GM18873 (cell line): ENCODE results near the gene GALNT12.

Experiments
- ATAC-seq: cut with Tn5 transposase; IDR thresholded peaks from one replicate; pipeline ENCODE4 v1.9.1; 2021; ENCODE audit warnings: mild to moderate bottlenecking, moderate library complexity, moderate number of reproducible peaks; ENCODE audit not compliant: unreplicated experiment, low FRiP score

Gene GALNT12

DNA sequence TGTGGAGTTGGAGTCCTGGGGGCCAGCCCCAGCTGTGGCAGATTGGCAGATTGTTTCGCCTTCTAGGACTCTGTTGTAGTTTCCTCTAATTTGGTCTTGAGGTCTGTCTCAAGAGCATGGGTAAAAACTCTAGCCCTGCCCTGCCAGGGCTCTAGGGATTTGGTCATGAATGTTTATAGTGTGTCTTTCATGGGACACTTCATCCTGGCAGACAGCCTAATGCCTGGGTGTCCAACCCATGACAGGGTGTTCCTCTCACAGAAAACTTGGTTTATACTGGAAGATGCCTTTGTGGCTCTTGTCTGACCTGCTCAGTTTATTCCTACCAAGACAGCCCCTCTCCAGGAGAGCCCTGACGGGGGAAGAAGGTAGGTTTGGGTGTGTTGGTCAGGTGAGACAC is 45.5 kb downstream of the GALNT12 start:
- no peak for ATAC-seq

DNA sequence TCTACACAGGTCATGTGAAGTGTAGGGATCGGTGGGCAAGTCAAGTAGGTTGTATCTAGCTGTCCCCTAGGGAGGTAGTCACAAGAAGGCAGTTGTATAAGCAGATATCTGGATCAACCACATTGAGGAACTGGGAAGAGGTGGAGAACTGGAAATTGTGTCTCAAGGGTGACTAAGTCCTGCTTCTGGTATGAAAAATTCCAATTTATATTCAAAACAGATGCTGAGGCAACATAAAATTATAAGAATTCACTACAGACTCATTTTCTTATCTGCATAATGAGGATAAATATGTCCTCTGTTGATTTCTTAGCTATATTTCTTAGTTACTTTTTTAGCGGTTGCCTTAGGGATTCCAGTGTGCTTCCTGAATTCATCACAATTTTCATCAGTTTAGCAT is 46.8 kb downstream of the GALNT12 start:
- ATAC-seq: no peak

DNA sequence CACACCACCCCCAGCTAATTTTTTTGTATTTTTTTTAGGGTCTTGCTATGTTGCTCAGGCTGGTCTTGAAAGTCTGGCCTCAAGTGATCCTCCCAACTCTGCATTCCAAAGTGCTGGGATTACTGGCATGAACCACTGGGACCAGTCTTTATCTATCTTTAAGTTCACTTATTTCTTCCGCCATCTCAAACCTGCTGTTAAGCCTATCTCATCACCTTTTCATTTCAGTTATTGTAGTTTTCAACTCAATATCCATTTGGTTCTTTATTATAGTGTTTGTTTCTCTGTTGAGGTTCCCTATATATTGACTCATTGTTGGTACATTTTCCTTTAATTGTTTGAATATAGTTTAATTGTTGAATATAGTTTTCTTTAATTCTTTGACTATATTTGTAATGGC is 48.1 kb downstream of the GALNT12 start:
- no peak for ATAC-seq

DNA sequence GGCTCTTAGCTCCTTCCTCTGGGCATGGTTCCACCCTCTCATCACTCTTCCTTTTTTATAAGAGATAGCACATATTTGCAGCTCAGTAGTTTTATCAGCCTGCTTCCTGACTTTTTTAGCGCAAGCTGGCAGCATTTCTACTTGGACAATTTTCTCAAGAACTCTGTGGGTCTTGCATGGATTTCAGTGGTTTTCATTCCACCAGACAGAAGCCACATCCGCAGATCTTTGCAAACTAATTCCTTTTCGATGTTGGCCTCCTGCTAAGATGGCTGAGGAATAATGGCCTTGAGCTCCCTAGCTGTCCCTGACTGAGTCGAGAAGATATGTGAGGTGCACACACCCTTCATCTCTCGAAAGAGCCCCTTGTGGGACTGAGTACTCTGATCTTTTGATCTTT is 49.5 kb downstream of the GALNT12 start:
- ATAC-seq: no peak

DNA sequence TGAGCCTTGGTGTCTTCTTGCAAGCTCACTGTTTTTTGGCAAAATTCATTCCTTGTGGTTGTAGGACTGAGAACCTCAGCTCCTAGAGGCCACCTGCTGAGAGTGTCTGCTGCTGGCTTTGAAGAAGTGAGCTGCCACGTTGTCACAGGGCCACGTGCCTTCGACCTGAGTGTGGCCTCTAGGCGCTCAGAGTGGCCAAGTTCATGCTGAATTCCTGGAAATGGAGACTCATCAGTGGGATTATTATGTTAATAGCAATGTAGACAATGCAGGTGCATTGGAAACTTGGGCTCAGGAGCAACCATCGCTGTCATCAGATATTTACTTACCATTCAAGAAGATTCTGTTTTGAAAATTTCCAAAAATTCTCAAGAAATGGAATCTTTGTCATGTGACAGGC is 52.5 kb downstream of the GALNT12 start:
- no peak for ATAC-seq

DNA sequence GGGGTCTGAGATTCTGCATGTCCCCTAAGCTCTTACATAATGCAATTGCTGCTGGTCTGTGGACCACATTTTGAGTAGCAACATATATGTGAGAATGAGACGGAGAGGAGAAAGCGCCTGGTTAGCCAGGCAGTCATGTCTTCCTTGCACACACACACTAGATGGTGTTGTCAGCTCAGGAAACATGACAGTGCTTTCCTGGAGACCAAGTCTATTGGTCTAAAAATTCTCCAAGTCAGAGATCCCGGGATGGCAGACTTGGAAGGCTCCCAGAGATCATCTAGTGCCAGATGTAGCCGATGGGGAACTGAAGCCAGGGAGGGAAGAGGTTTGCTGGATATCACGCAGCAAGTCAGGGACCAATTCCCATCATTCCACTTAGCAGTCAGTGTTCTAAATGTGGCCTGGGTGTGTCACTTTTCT is 53.4 kb downstream of the GALNT12 start:
- no peak for ATAC-seq

DNA sequence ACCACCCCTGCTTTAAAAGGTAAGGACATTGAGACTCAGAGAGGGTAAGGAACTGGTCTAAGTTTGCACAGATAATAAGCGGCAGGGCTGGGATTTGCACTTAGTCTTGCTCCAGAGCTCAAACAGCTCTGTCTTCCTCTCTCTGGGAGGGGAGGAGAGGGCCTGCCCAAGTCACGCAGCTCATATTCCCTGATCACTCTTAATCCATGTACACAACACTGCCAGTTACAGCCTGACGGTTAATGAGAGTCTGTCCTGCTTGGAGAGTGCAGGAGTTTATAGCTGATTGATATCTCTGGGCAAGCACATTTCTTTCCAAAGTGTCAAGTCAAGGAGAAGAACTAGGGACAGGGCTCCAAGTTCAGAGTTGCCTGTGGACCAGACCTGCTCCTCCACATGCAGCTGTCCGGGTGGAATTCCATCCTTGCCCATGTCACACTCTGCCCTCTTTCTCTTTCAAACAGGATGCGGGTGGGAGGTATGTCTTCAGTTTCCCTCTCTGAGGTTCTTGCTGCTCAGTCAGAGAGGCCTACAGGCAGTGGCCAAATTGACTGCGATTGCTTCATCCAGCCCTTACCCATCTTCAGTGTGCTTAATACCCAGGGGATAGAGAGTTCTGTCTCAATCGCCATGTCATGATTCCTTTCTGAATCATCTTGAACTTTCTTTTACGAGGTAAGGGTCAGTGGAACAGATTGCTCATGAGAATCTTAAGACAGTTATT is 54.5 kb downstream of the GALNT12 start:
- ATAC-seq: no peak

DNA sequence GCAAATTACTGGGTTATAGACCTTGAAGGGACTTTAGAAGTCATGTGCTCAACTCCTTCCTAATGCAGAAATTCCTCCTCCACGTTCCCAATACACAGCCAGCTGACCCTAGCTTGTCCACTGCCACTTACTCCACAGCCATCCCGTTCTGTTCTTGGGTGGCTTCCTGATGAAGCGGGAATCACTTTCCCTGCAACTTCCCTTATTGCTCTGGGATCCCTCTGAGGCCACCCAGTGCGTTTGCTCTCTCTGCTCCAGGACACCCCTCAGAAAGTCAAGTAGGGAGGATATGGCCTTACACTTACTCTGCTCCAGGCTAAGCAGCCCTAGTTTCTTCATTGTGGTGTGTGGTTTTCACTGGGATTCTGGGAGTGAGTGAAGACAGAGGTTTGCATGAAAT is 55.5 kb downstream of the GALNT12 start:
- ATAC-seq: no peak

DNA sequence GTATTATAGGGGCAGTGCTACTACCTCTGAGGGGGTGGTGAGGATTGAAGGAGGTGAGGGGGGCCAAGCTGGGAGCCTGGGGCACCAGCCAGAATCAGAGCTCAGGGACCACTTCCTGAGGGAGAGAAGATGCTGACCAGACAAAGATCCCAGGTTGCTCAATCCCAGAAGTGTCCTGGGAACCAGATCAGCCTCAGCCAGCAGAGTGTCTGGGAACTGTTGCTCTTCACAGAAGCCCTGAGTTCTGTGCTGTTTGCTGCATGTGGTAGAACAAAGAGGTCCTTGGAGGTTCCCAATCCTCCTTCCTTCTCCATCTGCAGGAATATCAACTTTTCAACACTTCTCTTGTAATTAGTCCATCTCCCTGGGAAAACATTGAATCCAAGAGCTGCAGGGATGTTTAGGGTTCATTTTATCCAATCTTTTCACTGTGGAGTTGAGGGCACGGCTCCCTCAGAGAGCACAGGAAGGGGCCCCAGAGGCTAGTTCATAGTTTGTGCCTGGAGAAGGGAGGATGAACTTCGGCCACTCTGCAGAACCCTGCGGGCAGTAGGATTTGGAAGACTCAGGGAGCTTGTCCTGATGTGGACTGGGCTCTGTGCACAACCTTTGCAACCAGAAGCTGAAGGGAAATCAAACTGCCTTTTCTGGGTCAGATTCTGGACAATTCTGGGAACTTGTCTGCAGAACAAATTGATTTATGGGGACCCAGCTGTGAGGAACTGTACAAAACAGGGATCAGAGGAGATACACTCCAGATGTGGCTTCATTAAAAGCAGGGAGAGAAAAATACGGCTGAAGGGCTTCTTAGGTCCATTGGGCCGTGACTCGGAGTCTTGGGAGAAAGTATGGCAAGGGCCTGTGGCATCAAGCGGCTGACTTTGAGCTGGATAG is 57.1 kb downstream of the GALNT12 start:
- no peak for ATAC-seq

DNA sequence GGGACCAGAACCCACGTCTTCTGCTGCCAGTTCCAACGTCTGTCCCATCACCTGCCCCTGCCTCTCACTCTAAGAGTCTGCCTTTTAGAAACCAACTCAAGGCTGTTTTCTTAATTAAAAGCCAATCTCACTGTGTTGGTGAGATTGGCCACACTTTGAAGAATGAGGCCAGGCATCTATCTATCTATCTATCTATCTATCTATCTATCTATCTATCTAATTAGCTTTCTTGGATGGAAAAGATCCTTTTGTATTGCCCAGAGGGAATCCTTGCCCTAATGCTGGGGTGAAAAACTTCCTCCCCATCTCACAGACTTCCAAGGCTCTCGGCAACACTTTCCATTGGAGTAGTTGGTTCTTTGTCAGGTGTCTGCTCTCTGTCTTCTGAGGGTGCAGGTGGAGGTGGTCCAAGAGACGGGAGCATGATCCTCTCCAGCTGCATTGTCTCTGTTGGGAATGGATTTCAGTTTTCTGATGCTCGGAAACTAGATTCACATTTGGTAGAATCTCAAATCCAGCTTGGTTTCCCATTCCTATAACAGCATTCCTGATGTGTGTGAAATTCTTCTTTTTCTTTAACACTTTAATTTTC is 57.9 kb downstream of the GALNT12 start:
- ATAC-seq: no peak

DNA sequence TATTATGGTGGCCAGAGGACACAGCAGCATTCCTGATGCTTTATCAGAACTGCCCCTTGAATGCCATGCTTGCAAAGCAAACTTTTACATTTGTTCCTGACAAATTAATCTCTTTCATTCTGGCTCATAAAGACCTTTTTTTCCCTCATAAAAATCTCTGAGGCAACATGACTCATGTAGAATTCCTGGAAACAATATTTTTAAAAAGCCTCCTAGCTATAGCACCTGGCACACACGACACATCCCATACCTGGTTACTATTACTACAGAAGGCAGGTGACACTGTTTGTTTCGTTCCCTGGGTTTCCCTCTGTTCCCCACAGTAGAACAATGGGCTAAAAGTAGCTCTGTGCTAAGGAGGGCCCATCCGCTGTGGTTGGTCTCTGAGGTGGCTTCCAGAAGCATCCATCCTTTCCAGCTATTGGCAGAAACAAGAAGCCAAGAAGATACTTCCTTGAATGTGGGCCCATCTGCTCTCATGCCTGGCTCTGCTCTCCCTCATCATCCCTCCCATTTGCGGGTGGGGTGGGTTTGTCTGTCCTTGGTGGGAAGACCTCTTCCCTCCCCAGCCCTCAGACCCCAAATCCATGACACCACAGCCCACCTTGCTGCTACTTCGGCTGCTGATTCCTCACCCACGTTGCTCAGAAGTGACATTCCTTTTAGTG is 59.1 kb downstream of the GALNT12 start:
- ATAC-seq: no peak

DNA sequence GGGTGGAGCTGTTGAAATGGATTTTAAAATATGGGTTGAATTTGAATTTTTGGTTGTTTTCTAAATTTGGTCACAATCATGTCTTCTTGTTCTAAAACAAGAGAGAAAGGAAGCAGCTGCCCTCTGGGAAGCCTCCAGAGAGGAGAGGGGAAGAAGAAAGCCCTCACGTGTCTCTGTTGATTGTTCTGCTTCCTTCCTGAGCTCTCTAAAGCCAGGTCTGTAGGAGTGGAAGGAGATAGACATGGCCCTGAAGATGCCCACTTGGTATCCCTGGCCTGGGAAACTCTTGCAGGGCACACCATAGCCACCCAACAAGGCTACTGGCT is 59.6 kb downstream of the GALNT12 start:
- no peak for ATAC-seq

DNA sequence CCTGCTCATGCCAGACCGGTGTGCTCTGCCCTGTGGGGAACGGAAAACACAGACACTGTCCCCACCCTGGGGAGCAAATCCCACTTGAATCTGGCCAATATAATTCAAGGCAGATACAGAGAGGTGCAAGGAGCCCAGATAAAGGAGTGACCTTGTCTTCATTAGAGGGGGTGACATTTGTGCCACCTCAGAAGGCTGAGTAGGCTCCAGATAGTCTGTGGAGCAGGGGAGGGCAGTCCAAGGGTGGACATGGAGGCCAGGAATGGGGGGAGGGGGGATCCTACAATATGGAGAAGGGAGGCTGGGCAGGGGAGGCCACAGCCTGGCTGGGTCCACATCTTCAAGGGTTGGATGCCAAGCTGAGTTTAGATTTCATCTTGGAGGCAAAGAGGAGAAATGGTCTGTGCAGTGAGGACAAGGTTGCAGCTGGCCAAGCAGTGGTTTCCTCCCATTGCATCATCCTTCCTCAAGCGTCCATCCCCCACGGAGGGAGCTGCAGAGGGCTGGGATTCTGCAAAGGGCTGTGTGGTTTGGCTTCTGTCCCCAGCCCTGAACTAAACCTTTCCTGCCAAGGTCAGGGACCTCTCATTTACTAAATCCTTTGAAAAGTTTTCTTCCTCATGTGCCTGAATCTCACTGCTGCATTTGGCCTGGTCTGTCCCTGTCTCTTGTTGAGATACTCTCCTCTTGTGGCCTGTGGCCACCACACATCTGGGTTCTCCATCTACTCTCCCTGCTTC is 60.1 kb downstream of the GALNT12 start:
- ATAC-seq: no peak

DNA sequence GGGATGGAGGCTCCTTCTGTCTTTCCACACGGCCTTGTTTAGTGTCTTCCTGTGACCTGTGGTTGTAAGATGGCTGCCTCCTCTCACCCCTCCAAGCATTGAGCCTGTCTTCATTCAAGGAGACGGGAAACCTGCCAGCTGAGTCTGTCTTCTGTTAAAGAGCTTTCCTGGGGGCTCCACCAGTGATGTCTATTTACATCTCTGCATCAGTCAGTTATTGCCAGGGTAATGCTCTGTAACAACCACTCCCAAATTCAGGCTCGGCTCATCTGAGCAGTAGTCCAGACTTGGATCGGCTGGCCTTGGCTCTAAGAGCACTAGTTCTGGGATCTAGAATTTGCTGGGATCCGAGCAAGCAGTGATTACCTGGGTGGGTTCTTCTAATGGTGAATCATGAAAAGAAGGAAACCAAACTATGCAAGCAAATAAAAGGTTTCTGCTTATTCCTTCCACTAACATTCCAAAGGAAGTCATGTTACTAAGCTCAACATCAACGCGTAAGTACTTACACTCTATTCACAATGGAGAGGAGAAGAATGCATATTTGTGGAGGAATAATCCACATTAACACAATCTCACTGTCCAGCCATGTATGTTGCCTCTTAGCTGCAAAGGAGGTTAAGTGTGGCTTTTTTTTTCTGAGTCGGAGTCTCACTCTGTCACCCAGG is 61.7 kb downstream of the GALNT12 start:
- ATAC-seq: no peak

DNA sequence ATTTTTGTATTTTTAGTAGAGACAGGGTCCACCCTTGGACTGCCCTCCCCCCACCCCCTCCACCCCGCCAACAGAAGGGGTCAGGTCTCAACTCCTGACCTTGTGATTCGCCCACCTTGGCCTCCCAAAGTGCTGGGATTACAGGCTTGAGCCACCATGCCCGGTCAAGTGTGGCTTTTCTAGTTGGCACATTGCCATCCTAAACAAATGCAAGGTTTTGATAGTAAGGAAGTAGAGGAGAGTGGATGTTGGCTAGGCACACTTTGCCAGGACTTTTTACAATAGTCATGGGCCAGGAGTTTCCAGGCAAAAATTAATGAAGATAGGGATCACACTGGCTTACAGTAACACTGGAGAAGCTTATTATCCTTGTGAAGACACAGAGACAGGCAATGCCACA is 62.4 kb downstream of the GALNT12 start:
- ATAC-seq: no peak

DNA sequence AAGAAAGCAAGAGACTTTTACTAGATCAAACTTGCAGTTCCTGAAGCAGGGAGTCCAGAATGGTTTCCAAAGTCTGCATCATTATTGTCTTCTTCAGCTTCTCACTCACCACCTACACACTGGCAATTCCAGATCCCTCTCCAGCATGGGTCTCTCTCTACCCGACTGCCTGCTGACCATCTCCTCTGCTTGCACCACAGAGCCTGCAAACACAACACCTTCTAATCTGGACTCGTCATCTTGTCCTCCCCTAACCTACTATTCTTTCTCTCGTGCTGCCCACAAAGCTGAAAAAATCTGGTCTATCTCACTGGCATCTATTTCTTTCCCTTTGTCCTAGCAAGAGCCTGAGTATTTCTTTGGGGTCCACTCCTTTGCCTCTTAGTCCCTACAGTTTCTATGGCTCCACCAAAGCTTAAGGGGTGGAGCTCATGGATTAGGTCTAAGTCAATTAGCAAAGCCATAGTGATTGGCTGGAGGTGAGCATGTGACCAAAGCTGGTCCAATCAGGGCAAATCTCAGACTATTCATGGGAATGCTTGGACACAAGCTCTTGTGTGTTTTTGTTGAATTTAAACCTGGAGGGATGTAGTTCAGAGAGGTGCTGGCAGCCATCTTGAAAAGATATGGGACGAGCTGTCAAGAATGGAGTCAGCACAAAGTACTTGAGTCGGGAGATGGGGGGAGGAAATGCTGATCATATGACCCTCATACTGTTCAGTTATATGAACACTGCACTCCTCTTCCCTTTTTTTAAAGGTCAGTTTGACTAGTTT is 63.5 kb downstream of the GALNT12 start:
- no peak for ATAC-seq

DNA sequence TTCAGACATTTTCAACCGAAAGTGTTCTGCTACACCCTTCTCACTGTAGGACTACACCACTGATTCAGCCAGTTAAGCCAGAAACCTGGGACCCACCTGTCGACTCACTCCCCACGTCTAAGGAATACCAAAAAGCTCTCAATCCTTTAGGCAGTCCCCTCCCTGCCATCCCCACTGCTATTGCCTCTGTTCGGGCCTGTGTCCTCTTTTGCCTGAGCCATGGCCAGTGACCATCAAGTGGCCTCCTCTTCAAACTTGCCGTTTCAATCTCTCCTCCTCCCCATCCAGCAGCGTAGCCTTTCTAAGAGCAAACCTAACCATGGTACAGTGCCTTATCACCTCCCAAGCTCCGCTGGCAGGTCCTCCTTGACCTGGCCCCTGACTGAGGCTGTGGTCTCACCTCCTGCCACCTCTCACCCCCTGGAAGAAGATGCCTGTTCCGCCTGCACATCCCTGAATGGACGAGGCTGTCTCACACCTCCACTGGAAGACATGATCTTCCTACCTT is 64.1 kb downstream of the GALNT12 start:
- ATAC-seq: no peak

DNA sequence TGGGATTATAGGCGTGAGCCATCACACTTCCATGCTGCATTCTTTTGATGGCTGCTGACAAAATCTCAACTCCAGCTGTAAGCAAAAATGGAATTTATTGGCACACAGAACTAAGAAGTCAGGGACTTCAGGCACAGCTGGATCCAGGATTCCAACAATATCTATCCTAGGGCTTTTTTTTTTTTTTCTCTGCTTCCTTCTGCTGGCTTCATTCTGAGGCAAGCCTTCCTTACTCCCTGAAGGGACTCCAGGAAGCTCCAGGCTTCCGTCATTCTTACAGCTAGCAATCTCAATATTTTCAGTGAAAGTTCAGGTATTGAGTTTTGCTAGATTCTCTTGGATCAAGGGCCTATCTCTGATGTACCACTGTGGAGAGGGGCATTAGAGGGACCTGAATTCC is 66.1 kb downstream of the GALNT12 start:
- no peak for ATAC-seq

DNA sequence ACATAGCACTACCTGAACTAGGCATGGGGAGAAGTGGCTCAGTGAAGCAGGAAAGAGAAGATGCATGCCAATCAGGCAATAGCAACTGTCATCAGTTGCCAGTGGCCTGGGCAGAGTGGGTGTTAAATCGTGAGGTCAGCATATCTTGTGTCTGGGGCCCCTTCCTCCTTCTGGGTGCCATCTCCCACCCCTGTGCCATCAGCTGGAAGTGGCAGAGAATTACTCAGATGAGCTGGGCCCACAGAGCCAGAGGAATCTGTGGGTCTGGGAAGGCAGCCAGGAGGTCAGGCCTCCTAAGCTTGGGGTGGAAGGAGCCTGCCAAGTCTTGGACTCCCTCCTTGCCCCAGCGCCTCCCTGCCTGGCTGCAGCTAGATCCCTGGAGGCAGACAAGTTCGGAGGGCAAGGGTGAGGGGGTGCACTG is 66.5 kb downstream of the GALNT12 start:
- no peak for ATAC-seq
